HEK293T (cell line): Measurements from ENCODE around the gene CDC123.

Source experiments
- ARNT ChIP-seq: fragments of 450-650 bp; IDR thresholded peaks from 2 replicates; pipeline ENCODE4 v1.6.1; 2017; ENCODE audit warnings: mild to moderate bottlenecking
- BHLHE40 ChIP-seq: fragments of 450-650 bp; IDR thresholded peaks from 2 replicates; pipeline ENCODE4 v1.6.1; 2016; ENCODE audit warnings: mild to moderate bottlenecking, moderate library complexity, borderline replicate concordance
- ELF4 ChIP-seq: fragments of 450-650 bp; IDR thresholded peaks from 2 replicates; pipeline ENCODE4 v1.6.1; 2017; ENCODE audit warnings: antibody characterized with exemption
- FOXA1 ChIP-seq: fragments of 450-650 bp; IDR thresholded peaks from 2 replicates; pipeline ENCODE4 v1.6.1; 2016; ENCODE audit warnings: mild to moderate bottlenecking
- FOXK2 ChIP-seq: fragments of 450-650 bp; IDR thresholded peaks from 2 replicates; pipeline ENCODE4 v1.6.1; 2016; ENCODE audit warnings: mild to moderate bottlenecking
- FOXM1 ChIP-seq: fragments of 450-650 bp; IDR thresholded peaks from 2 replicates; pipeline ENCODE4 v1.6.1; 2017; ENCODE audit warnings: mild to moderate bottlenecking, borderline replicate concordance
- NFRKB ChIP-seq: fragments of 450-650 bp; IDR thresholded peaks from 2 replicates; pipeline ENCODE4 v1.6.1; 2016; ENCODE audit warnings: mild to moderate bottlenecking, moderate library complexity
- SP1 ChIP-seq: fragments of 450-650 bp; IDR thresholded peaks from 2 replicates; pipeline ENCODE4 v1.6.1; 2017
- SUZ12 ChIP-seq: fragments of 450-650 bp; IDR thresholded peaks from 2 replicates; pipeline ENCODE4 v1.6.1; 2016; ENCODE audit warnings: mild to moderate bottlenecking

DNA sequence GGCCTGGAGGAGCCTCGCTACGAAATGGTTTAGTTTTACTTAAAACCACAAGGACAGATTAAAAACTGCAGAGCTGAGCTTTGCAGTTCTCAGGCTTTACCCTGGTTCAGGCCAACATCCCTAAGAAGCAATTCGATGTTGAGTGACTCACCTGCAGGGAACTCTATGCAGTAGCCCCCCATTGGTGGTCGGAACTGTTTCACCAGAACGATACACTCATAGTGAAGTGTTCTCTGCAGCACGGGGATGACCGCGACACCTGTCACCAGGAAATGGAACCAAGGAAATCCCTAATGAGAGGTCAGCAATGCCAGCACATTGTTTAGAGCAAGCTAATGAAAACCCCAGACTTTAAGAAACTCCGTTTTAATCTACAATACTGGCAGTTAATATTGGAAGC, 18.3 kb upstream of the CDC123 start:
- TF ChIP-seq SUZ12 (no peak), ELF4 (no peak), FOXM1 (no peak), SP1 (no peak), BHLHE40 (no peak), ARNT (no peak), FOXA1 (no peak), NFRKB (no peak), FOXK2 (no peak)
